ENCODE results near the gene MBNL1.

DNA sequence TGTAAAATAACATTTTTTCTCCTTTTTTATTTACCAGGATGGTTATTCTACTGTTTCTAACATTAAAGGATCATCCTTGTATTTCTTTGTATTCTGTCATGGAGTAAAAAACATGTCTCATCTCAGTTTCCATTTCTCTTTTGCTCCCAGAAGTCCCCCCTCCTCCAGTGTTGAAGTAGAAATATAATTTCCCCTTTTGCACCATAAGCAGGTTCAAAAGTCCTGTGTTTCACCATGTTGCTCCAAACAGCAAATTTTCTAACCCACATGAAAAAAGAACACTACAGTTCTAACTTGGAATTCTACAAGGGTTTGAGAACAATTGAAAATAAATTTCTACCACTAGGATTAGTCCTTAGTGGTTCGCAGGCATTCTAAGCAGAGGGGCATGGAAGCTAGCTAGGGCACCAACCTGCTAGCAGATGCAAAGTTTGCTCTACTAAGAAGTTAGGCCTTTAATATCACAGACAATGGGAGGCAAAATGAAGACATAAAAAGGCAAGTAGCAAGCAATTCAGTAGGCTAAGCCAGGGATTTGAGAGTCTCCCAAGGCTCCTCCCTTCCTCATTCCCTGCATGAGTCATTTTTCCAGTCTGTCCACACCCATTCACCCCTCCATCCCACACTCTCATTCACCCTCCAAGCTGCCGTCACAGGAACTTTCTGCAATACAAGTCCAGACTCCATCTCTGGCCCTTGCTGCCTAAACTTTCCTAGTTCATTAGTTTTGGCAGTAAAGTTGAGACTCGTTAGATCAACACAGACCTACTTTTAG is 2.3 kb upstream of the MBNL1 start:
- TF ChIP-seq, protein P1, sequence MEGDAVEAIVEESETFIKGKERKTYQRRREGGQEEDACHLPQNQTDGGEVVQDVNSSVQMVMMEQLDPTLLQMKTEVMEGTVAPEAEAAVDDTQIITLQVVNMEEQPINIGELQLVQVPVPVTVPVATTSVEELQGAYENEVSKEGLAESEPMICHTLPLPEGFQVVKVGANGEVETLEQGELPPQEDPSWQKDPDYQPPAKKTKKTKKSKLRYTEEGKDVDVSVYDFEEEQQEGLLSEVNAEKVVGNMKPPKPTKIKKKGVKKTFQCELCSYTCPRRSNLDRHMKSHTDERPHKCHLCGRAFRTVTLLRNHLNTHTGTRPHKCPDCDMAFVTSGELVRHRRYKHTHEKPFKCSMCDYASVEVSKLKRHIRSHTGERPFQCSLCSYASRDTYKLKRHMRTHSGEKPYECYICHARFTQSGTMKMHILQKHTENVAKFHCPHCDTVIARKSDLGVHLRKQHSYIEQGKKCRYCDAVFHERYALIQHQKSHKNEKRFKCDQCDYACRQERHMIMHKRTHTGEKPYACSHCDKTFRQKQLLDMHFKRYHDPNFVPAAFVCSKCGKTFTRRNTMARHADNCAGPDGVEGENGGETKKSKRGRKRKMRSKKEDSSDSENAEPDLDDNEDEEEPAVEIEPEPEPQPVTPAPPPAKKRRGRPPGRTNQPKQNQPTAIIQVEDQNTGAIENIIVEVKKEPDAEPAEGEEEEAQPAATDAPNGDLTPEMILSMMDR (IDR thresholded peaks at IDR 0.05; ENCODE audit: low read depth, low read length, missing input control): no peak
- TF ChIP-seq YY1 (IDR thresholded peaks at IDR 0.05): no peak
- TF ChIP-seq, protein P2, sequence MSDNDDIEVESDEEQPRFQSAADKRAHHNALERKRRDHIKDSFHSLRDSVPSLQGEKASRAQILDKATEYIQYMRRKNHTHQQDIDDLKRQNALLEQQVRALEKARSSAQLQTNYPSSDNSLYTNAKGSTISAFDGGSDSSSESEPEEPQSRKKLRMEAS (IDR thresholded peaks at IDR 0.05): no peak
- TF ChIP-seq, protein P3, sequence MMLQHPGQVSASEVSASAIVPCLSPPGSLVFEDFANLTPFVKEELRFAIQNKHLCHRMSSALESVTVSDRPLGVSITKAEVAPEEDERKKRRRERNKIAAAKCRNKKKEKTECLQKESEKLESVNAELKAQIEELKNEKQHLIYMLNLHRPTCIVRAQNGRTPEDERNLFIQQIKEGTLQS (IDR thresholded peaks at IDR 0.05): no peak

Data from liver (tissue), 3 donors.